K562 (cell line): ENCODE measurements around the gene SFMBT2.

Experiments used
- SMC3 ChIP-seq: conservative IDR thresholded peaks from 2 replicates; pipeline ENCODE4 v1.6.1; 2011; ENCODE audit warnings: low read depth, low read length, improper control_type of control experiment; ENCODE audit not compliant: insufficient read depth
- TAF1 ChIP-seq: IDR thresholded peaks from 2 replicates; pipeline ENCODE4 v1.6.1; 2011; ENCODE audit warnings: mild to moderate bottlenecking, low read length, moderate library complexity; ENCODE audit not compliant: insufficient read depth, control insufficient read depth, severe bottlenecking; ENCODE audit errors: extremely low read depth

- TF ChIP-seq SMC3 (no peak), TAF1 (no peak)
These were observed 176.7 kb downstream of the SFMBT2 start for GRCh38 chr10:7234109-7234508.
